Activated CD4-positive, alpha-beta T cell treated with anti-CD3 and anti-CD28 coated beads, Interleukin-2, amount 10 ng/mL, durations not matched to agents 7 days and 5 days (primary cell): ENCODE results near the gene ADAMTS19. TPM values are rescaled to one million over a fixed set of nuclear protein-coding genes. Genes with fewer than 3 reads are reported as not detected.

Experiments used
- CTCF ChIA-PET: fragments of 350-600 bp; sonication (Branson Sonifier 250); formaldehyde crosslinking; loops from one replicate; lab custom pipeline; 2021; ENCODE audit warnings: antibody characterized with exemption; lab: Charles Lee
- POLR2A ChIA-PET: fragments of 350-600 bp; sonication (Branson Sonifier 250); formaldehyde crosslinking; loops from one replicate; lab custom pipeline; 2021; ENCODE audit warnings: antibody characterized with exemption; lab: Charles Lee
- DNase-seq: peaks from one replicate; pipeline ENCODE4 v3.0.0-alpha.2; 2020
- H3K27ac Mint-ChIP-seq: one replicate; pipeline ENCODE4 v1.8.0; 2021; ENCODE audit warnings: mild to moderate bottlenecking, moderate library complexity, mixed read lengths
- H3K27me3 Mint-ChIP-seq: one replicate; pipeline ENCODE4 v1.8.0; 2021; ENCODE audit warnings: mixed read lengths
- H3K36me3 Mint-ChIP-seq: one replicate; pipeline ENCODE4 v1.8.0; 2021; ENCODE audit warnings: low read depth, mixed read lengths
- H3K4me1 Mint-ChIP-seq: one replicate; pipeline ENCODE4 v1.8.0; 2021; ENCODE audit warnings: mixed read lengths
- H3K4me3 Mint-ChIP-seq: one replicate; pipeline ENCODE4 v1.8.0; 2021; ENCODE audit warnings: mild to moderate bottlenecking, moderate library complexity, mixed read lengths
- H3K9me3 Mint-ChIP-seq: one replicate; pipeline ENCODE4 v1.8.0; 2021; ENCODE audit warnings: mixed read lengths
- total RNA-seq, 2 experiments: library from RNA; stranded (reverse); gene quantifications; one replicate each; pipeline ENCODE4 v1.2.3, GENCODE V29; 2021

Gene ADAMTS19
- total RNA-seq, 2 experiments from 2014 or later = not detected

- CTCF ChIA-PET = no interaction called here
- no peaks in the 10 kb centered on the region for H3K9me3 Mint-ChIP-seq
- H3K4me3 Mint-ChIP-seq = no peak overlapping the region
- no peaks in the 10 kb centered on the region for H3K27me3 Mint-ChIP-seq
- H3K36me3 Mint-ChIP-seq = no peaks in the 10 kb centered on the region
- H3K27ac Mint-ChIP-seq = no peak overlapping the region
- POLR2A ChIA-PET = no interaction called here
- H3K4me1 Mint-ChIP-seq = no peaks in the 10 kb centered on the region
- no peak for DNase-seq
These were observed 36.3 kb downstream of the ADAMTS19 start for GRCh38 chr5:129496421-129496820.

GRCh38 chr5:129496864-129497595, 36.9 kb downstream of the ADAMTS19 start:
- Mint-ChIP-seq H3K27ac (no peak overlapping the region), H3K36me3 (no peaks in the 10 kb centered on the region), H3K27me3 (no peaks in the 10 kb centered on the region), H3K4me1 (no peaks in the 10 kb centered on the region), H3K4me3 (no peak overlapping the region), H3K9me3 (no peaks in the 10 kb centered on the region)
- CTCF ChIA-PET = no interaction called here
- POLR2A ChIA-PET = no interaction called here
- no peak for DNase-seq

GRCh38 chr5:129499208-129499852, 39.2 kb downstream of the ADAMTS19 start:
- ChIA-PET CTCF (no interaction called here), POLR2A (no interaction called here)
- Mint-ChIP-seq H3K4me1 (no peaks in the 10 kb centered on the region), H3K4me3 (no peak overlapping the region), H3K9me3 (no peaks in the 10 kb centered on the region), H3K27ac (no peak overlapping the region), H3K36me3 (no peaks in the 10 kb centered on the region), H3K27me3 (no peaks in the 10 kb centered on the region)
- no peak for DNase-seq

GRCh38 chr5:129500101-129500500, 40.0 kb downstream of the ADAMTS19 start:
- CTCF ChIA-PET = no interaction called here
- Mint-ChIP-seq H3K9me3 (no peaks in the 10 kb centered on the region), H3K4me1 (no peaks in the 10 kb centered on the region), H3K4me3 (no peak overlapping the region), H3K27me3 (no peaks in the 10 kb centered on the region), H3K27ac (no peak overlapping the region), H3K36me3 (no peaks in the 10 kb centered on the region)
- POLR2A ChIA-PET = no interaction called here
- no peak for DNase-seq

- Mint-ChIP-seq H3K27ac (no peak overlapping the region), H3K4me1 (no peaks in the 10 kb centered on the region), H3K36me3 (no peaks in the 10 kb centered on the region), H3K27me3 (no peaks in the 10 kb centered on the region), H3K4me3 (no peak overlapping the region), H3K9me3 (no peaks in the 10 kb centered on the region)
- POLR2A ChIA-PET = no interaction called here
- no peak for DNase-seq
- CTCF ChIA-PET = no interaction called here
These were observed 46.0 kb downstream of the ADAMTS19 start for GRCh38 chr5:129506086-129506485.

- no peak for DNase-seq
- Mint-ChIP-seq H3K4me1 (no peaks in the 10 kb centered on the region), H3K27ac (no peak overlapping the region), H3K27me3 (no peaks in the 10 kb centered on the region), H3K36me3 (no peaks in the 10 kb centered on the region), H3K4me3 (no peak overlapping the region), H3K9me3 (no peaks in the 10 kb centered on the region)
- ChIA-PET POLR2A (no interaction called here), CTCF (no interaction called here)
These were observed 46.9 kb downstream of the ADAMTS19 start for GRCh38 chr5:129506950-129507349.

GRCh38 chr5:129507527-129507926, 47.4 kb downstream of the ADAMTS19 start:
- Mint-ChIP-seq H3K9me3 (no peaks in the 10 kb centered on the region), H3K36me3 (no peaks in the 10 kb centered on the region), H3K4me3 (no peak overlapping the region), H3K27me3 (no peaks in the 10 kb centered on the region), H3K4me1 (no peaks in the 10 kb centered on the region), H3K27ac (no peak overlapping the region)
- ChIA-PET POLR2A (no interaction called here), CTCF (no interaction called here)
- no peak for DNase-seq

GRCh38 chr5:129508606-129509005, 48.5 kb downstream of the ADAMTS19 start:
- no peak overlapping the region for H3K27ac Mint-ChIP-seq
- DNase-seq = no peak
- no peaks in the 10 kb centered on the region for H3K9me3 Mint-ChIP-seq
- ChIA-PET POLR2A (no interaction called here), CTCF (no interaction called here)
- H3K4me1 Mint-ChIP-seq = no peaks in the 10 kb centered on the region
- no peaks in the 10 kb centered on the region for H3K27me3 Mint-ChIP-seq
- no peak overlapping the region for H3K4me3 Mint-ChIP-seq
- no peaks in the 10 kb centered on the region for H3K36me3 Mint-ChIP-seq

GRCh38 chr5:129509363-129509975, 49.4 kb downstream of the ADAMTS19 start:
- Mint-ChIP-seq H3K9me3 (no peaks in the 10 kb centered on the region), H3K27ac (no peak overlapping the region), H3K4me3 (no peak overlapping the region), H3K4me1 (no peaks in the 10 kb centered on the region), H3K36me3 (no peaks in the 10 kb centered on the region), H3K27me3 (no peaks in the 10 kb centered on the region)
- ChIA-PET POLR2A (no interaction called here), CTCF (no interaction called here)
- no peak for DNase-seq

GRCh38 chr5:129511291-129511690, 51.2 kb downstream of the ADAMTS19 start:
- Mint-ChIP-seq H3K27ac (no peak overlapping the region), H3K36me3 (no peaks in the 10 kb centered on the region), H3K4me1 (no peaks in the 10 kb centered on the region), H3K27me3 (no peaks in the 10 kb centered on the region), H3K4me3 (no peak overlapping the region), H3K9me3 (no peaks in the 10 kb centered on the region)
- DNase-seq = no peak
- POLR2A ChIA-PET = no interaction called here
- CTCF ChIA-PET = interaction anchor here (0.6 kb wide), 1 partner anchor 100 kb away, joined by 3 read pairs; no protein-coding TSS in a partner anchor

GRCh38 chr5:129541051-129541450, 81.0 kb downstream of the ADAMTS19 start:
- Mint-ChIP-seq H3K36me3 (no peaks in the 10 kb centered on the region), H3K9me3 (no peaks in the 10 kb centered on the region), H3K4me1 (no peaks in the 10 kb centered on the region), H3K27me3 (no peaks in the 10 kb centered on the region), H3K27ac (no peak overlapping the region), H3K4me3 (no peak overlapping the region)
- POLR2A ChIA-PET = no interaction called here
- CTCF ChIA-PET = no interaction called here
- DNase-seq = no peak

- ChIA-PET POLR2A (no interaction called here), CTCF (no interaction called here)
- Mint-ChIP-seq H3K4me3 (no peak overlapping the region), H3K4me1 (no peaks in the 10 kb centered on the region), H3K9me3 (no peaks in the 10 kb centered on the region), H3K36me3 (no peaks in the 10 kb centered on the region), H3K27me3 (no peaks in the 10 kb centered on the region), H3K27ac (no peak overlapping the region)
- no peak for DNase-seq
These were observed 81.7 kb downstream of the ADAMTS19 start for GRCh38 chr5:129541648-129542251.

GRCh38 chr5:129547137-129547536, 87.0 kb downstream of the ADAMTS19 start:
- no peak for DNase-seq
- H3K27ac Mint-ChIP-seq = no peak overlapping the region
- H3K36me3 Mint-ChIP-seq = no peaks in the 10 kb centered on the region
- CTCF ChIA-PET = no interaction called here
- POLR2A ChIA-PET = no interaction called here
- no peaks in the 10 kb centered on the region for H3K27me3 Mint-ChIP-seq
- H3K4me3 Mint-ChIP-seq = no peak overlapping the region
- H3K9me3 Mint-ChIP-seq = no peaks in the 10 kb centered on the region
- H3K4me1 Mint-ChIP-seq = no peaks in the 10 kb centered on the region
